ENCODE results near the gene AKR1B1. TPM values are rescaled to one million over a fixed set of nuclear protein-coding genes. Genes with fewer than 3 reads are reported as not detected.

Gene AKR1B1
- total and polyA plus RNA-seq, 9 of the 15 experiments (the other 6 are each of a cell fraction or from before 2014, with no cell fraction given) = 2.0 to 10.6 (median 6.2) TPM

- no peak for TF ChIP-seq CHD7 (IDR thresholded peaks at IDR 0.05; ENCODE audit: low read depth, low read length)
- no peak for TF ChIP-seq POLR2A (conservative IDR thresholded peaks at IDR 0.05)
- TF ChIP-seq BCOR (IDR thresholded peaks at IDR 0.05) = 0 out of 2 replicates have a peak, but pooled peaks have one; percentile 28
- no peak for TF ChIP-seq ZNF766 (CRISPR knock-in tag; conservative IDR thresholded peaks at IDR 0.05)
- no peak for TF ChIP-seq TGIF2 (CRISPR knock-in tag; IDR thresholded peaks at IDR 0.05)
- TF ChIP-seq STAT5B (CRISPR knock-in tag; IDR thresholded peaks at IDR 0.05) = no peak
- no peak for TF ChIP-seq RBM15 (IDR thresholded peaks at IDR 0.05; ENCODE audit: insufficient read depth, low read length)
- no peak for TF ChIP-seq BRD4 (IDR thresholded peaks at IDR 0.05)
- no peak for TF ChIP-seq SP2 (IDR thresholded peaks at IDR 0.05; ENCODE audit: extremely low read depth, low read depth, low read length, poor library complexity, severe bottlenecking)
- no peak for TF ChIP-seq ZNF511 (CRISPR knock-in tag; IDR thresholded peaks at IDR 0.05)
- TF ChIP-seq DEAF1 (CRISPR knock-in tag; IDR thresholded peaks at IDR 0.05) = peak; percentile 92
- TF ChIP-seq ZNF445 (CRISPR knock-in tag; IDR thresholded peaks at IDR 0.05; ENCODE audit: low read depth) = no peak
- TF ChIP-seq NR3C1 (CRISPR knock-in tag; IDR thresholded peaks at IDR 0.05) = no peak
- TF ChIP-seq FOXM1 (IDR thresholded peaks at IDR 0.05; ENCODE audit: low read depth) = no peak
- 0 out of 2 replicates have a peak, but pooled peaks have one; percentile 31 for TF ChIP-seq FOXM1 (CRISPR knock-in tag; IDR thresholded peaks at IDR 0.05; ENCODE audit: low read depth)
Measured at GRCh38 chr7:134432296-134433152, 26.4 kb downstream of the AKR1B1 start (continued).
